PC-3 (cell line): Measurements from ENCODE around the gene SCGN. TPM values are rescaled to one million over a fixed set of nuclear protein-coding genes. Genes with fewer than 3 reads are reported as not detected.

Experiments used
- ATAC-seq: fragments of 200-7000 bp; cut with Tn5 transposase; 2 replicates; pipeline ENCODE4 v1.9.1; 2020; ENCODE audit warnings: mild to moderate bottlenecking, moderate library complexity
- BruUV-seq: library from RNA; stranded (reverse); fragments of 400-500 nt; replicated peaks from 2 replicates; lab custom pipeline; 2021; lab: Mats Ljungman, UMichigan
- CTCF ChIA-PET: fragments of 300-600 bp; sonication (Branson Sonifier 250); formaldehyde crosslinking; loops from one replicate; lab custom pipeline; 2022; ENCODE audit warnings: antibody characterized with exemption; lab: Charles Lee
- POLR2A ChIA-PET: fragments of 300-600 bp; sonication (Branson Sonifier 250); formaldehyde crosslinking; loops from one replicate; lab custom pipeline; 2022; ENCODE audit warnings: antibody characterized with exemption; ENCODE audit not compliant: unreplicated experiment; lab: Charles Lee
- DNase-seq: peaks from one replicate; pipeline ENCODE4 v3.0.0-alpha.2; 2015
- H2AFZ ChIP-seq: fragments of 300-600 bp; sonication (generic); 2 replicates; pipeline ENCODE4 v1.6.0; 2016; ENCODE audit warnings: antibody characterized with exemption, low read length
- H3F3A ChIP-seq: fragments of 300-600 bp; sonication (generic); one replicate; pipeline ENCODE4 v1.6.0; 2017; ENCODE audit warnings: antibody characterized with exemption, low read length, control low read depth, mild to moderate bottlenecking; ENCODE audit not compliant: unreplicated experiment
- H3K27ac ChIP-seq: fragments of 300-600 bp; sonication (generic); 2 replicates; pipeline ENCODE4 v1.5.1; 2016; ENCODE audit warnings: mild to moderate bottlenecking, low read length
- H3K27me3 ChIP-seq: fragments of 300-600 bp; sonication (generic); 2 replicates; pipeline ENCODE4 v1.6.1; 2016; ENCODE audit warnings: low read length, mixed read lengths
- H3K36me3 ChIP-seq: fragments of 300-600 bp; sonication (generic); 2 replicates; pipeline ENCODE4 v1.6.1; 2016; ENCODE audit warnings: low read depth, mixed run types, low read length, mixed read lengths
- H3K4me1 ChIP-seq: fragments of 300-600 bp; sonication (generic); 2 replicates; pipeline ENCODE4 v1.5.1; 2016; ENCODE audit warnings: low read length; ENCODE audit not compliant: insufficient read depth
- H3K4me2 ChIP-seq: fragments of 300-600 bp; sonication (generic); 2 replicates; pipeline ENCODE4 v1.6.0; 2016; ENCODE audit warnings: low read length
- H3K4me3 ChIP-seq: fragments of 300-600 bp; sonication (generic); 2 replicates; pipeline ENCODE4 v1.5.1; 2016; ENCODE audit warnings: mild to moderate bottlenecking, low read length, mixed read lengths
- H3K79me2 ChIP-seq: fragments of 300-600 bp; sonication (generic); 2 replicates; pipeline ENCODE4 v1.6.1; 2017; ENCODE audit warnings: low read length, mixed read lengths
- H3K9ac ChIP-seq: fragments of 300-600 bp; sonication (generic); 2 replicates; pipeline ENCODE4 v1.6.0; 2016; ENCODE audit warnings: mild to moderate bottlenecking, low read length
- H3K9me2 ChIP-seq: fragments of 300-600 bp; sonication (generic); replicated peaks from 2 replicates; pipeline ENCODE4 v1.6.1; 2016; ENCODE audit warnings: mixed run types, low read length, mixed read lengths
- H3K9me3 ChIP-seq: fragments of 300-600 bp; sonication (generic); 2 replicates; pipeline ENCODE4 v1.6.1; 2016; ENCODE audit warnings: low read length, mixed read lengths
- H4K20me1 ChIP-seq: fragments of 300-600 bp; sonication (generic); 2 replicates; pipeline ENCODE4 v1.6.1; 2016; ENCODE audit warnings: low read length, mixed read lengths
- CTCF ChIP-seq: fragments of 300-600 bp; sonication (generic); conservative IDR thresholded peaks from 2 replicates; pipeline ENCODE4 v1.5.1; 2017; ENCODE audit warnings: antibody characterized with exemption, low read depth, mild to moderate bottlenecking, low read length
- EZH2 ChIP-seq: fragments of 300-600 bp; sonication (generic); IDR thresholded peaks from one replicate; pipeline ENCODE4 v1.6.1; 2017; ENCODE audit warnings: antibody characterized with exemption, mild to moderate bottlenecking, low read length; ENCODE audit not compliant: unreplicated experiment
- EZH2phosphoT487 ChIP-seq: fragments of 300-600 bp; sonication (generic); IDR thresholded peaks from 2 replicates; pipeline ENCODE4 v1.6.1; 2018; ENCODE audit warnings: mild to moderate bottlenecking, antibody characterized with exemption, low read length, borderline replicate concordance
- intact Hi-C: fragments of 100-400 bp; cut with micrococcal nuclease; formaldehyde crosslinking; loops from 2 replicates; pipeline ENCODE4 v1.9.0; 2023
- total RNA-seq: library from RNA; depleted of rRNA; stranded (reverse); fragments of >200 nt; gene quantifications from 2 replicates; pipeline ENCODE4 v1.2.3, GENCODE V29; 2014

Gene SCGN
- total RNA-seq, 1 experiment from 2014 or later = not detected

GRCh38 chr6:25613415-25613814, 38.6 kb upstream of the SCGN start:
- no peaks in the 10 kb centered on the region for H3K36me3 ChIP-seq
- H2AFZ ChIP-seq = no peak overlapping the region
- ChIA-PET POLR2A (no interaction called here), CTCF (no interaction called here)
- H3F3A ChIP-seq = no peaks in the 10 kb centered on the region
- no peak overlapping the region for H3K4me2 ChIP-seq
- no peaks in the 10 kb centered on the region for H4K20me1 ChIP-seq
- no peak for ATAC-seq
- no peaks in the 10 kb centered on the region for H3K9me2 ChIP-seq
- no peak for DNase-seq
- H3K27ac ChIP-seq = no peak overlapping the region
- no peak overlapping the region for H3K9ac ChIP-seq
- intact Hi-C loops = loop anchor here (10.0 kb wide), 1 partner anchor 331 kb away; no protein-coding TSS in a partner anchor
- H3K79me2 ChIP-seq = no peaks in the 10 kb centered on the region
- H3K9me3 ChIP-seq = no peaks in the 10 kb centered on the region
- H3K4me3 ChIP-seq = no peak overlapping the region
- H3K27me3 ChIP-seq = no peaks in the 10 kb centered on the region
- no TSS peak for BruUV-seq
- no peak for TF ChIP-seq EZH2phosphoT487
- TF ChIP-seq CTCF = no peak
- TF ChIP-seq EZH2 = no peak
- no peaks in the 10 kb centered on the region for H3K4me1 ChIP-seq

- H3F3A ChIP-seq = no peaks in the 10 kb centered on the region
- CTCF ChIA-PET = no interaction called here
- no peaks in the 10 kb centered on the region for H3K4me1 ChIP-seq
- H3K4me2 ChIP-seq = no peak overlapping the region
- no peaks in the 10 kb centered on the region for H3K27me3 ChIP-seq
- H3K4me3 ChIP-seq = no peak overlapping the region
- H3K9ac ChIP-seq = no peak overlapping the region
- no TSS peak for BruUV-seq
- no peak overlapping the region for H3K27ac ChIP-seq
- intact Hi-C loops = loop anchor here (10.0 kb wide), 1 partner anchor 331 kb away; no protein-coding TSS in a partner anchor
- DNase-seq (no peak), ATAC-seq (no peak)
- POLR2A ChIA-PET = interaction anchor here (0.6 kb wide), 1 partner anchor 414 kb away, joined by 3 read pairs; no protein-coding TSS in a partner anchor
- no peaks in the 10 kb centered on the region for H4K20me1 ChIP-seq
- no peaks in the 10 kb centered on the region for H3K36me3 ChIP-seq
- H3K9me2 ChIP-seq = no peaks in the 10 kb centered on the region
- H2AFZ ChIP-seq = no peak overlapping the region
- no peaks in the 10 kb centered on the region for H3K79me2 ChIP-seq
- TF ChIP-seq EZH2 (no peak), CTCF (no peak), EZH2phosphoT487 (no peak)
- H3K9me3 ChIP-seq = no peaks in the 10 kb centered on the region
Observed at GRCh38 chr6:25614052-25614451, 38.0 kb upstream of the SCGN start.

GRCh38 chr6:25615471-25615870, 36.5 kb upstream of the SCGN start:
- Histone ChIP-seq H3K9me2 (no peaks in the 10 kb centered on the region), H3K36me3 (no peaks in the 10 kb centered on the region), H3K4me3 (no peak overlapping the region), H3K4me2 (no peak overlapping the region), H3F3A (no peaks in the 10 kb centered on the region), H3K27ac (no peak overlapping the region), H4K20me1 (no peaks in the 10 kb centered on the region), H3K27me3 (no peaks in the 10 kb centered on the region), H3K9me3 (no peaks in the 10 kb centered on the region), H3K4me1 (no peaks in the 10 kb centered on the region), H3K79me2 (no peaks in the 10 kb centered on the region), H2AFZ (no peak overlapping the region), H3K9ac (no peak overlapping the region)
- DNase-seq (no peak), ATAC-seq (no peak)
- intact Hi-C loops = loop anchor here (10.0 kb wide), 1 partner anchor 329 kb away; no protein-coding TSS in a partner anchor
- CTCF ChIA-PET = no interaction called here
- POLR2A ChIA-PET = no interaction called here
- TF ChIP-seq CTCF (no peak), EZH2phosphoT487 (no peak)
- no TSS peak for BruUV-seq
